ENCODE measurements around the gene DIAPH1. TPM values are rescaled to one million over a fixed set of nuclear protein-coding genes. Genes with fewer than 3 reads are reported as not detected.
A peak's percentile ranks its signal among the peaks of the same experiment; 100 is the strongest.

Gene DIAPH1
- total RNA-seq, 1 donor from 2014 or later = 118 TPM

DNA sequence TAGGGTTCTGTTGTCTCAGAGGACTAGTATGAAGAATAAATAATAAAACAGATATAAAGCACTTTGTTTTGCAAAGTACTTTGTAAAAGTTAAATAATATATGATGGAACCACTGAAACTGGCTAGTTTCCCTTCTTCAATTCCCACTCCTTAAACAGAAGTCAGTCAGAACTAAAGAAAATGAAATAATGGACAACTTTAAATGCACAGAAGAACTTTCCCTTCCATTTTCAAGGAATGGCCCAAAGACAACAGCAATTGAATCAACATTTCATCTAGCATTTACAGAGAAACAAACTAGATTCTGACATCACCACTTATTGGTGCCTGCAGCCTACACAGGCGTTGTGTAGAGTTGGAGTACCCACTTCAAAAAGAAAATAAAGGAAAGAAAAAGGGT is 16.2 kb downstream of the DIAPH1 start:
- Histone ChIP-seq H3K4me1 (peaks cover 92% of the 10 kb centered on the region), H3K4me3 (no peak overlapping the region), H3K27ac (peak overlapping the region; percentile 81), H3K9me3 (no peaks in the 10 kb centered on the region), H3K27me3 (ENCODE audit: low read depth) (no peaks in the 10 kb centered on the region), H3K36me3 (no peaks in the 10 kb centered on the region)
- DNase-seq (no peak), ATAC-seq (no peak)
- intact Hi-C loops (cut with DNase I) = no loop called here
- TF ChIP-seq, protein P1, sequence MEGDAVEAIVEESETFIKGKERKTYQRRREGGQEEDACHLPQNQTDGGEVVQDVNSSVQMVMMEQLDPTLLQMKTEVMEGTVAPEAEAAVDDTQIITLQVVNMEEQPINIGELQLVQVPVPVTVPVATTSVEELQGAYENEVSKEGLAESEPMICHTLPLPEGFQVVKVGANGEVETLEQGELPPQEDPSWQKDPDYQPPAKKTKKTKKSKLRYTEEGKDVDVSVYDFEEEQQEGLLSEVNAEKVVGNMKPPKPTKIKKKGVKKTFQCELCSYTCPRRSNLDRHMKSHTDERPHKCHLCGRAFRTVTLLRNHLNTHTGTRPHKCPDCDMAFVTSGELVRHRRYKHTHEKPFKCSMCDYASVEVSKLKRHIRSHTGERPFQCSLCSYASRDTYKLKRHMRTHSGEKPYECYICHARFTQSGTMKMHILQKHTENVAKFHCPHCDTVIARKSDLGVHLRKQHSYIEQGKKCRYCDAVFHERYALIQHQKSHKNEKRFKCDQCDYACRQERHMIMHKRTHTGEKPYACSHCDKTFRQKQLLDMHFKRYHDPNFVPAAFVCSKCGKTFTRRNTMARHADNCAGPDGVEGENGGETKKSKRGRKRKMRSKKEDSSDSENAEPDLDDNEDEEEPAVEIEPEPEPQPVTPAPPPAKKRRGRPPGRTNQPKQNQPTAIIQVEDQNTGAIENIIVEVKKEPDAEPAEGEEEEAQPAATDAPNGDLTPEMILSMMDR (IDR thresholded peaks at IDR 0.05) = no peak

DNA sequence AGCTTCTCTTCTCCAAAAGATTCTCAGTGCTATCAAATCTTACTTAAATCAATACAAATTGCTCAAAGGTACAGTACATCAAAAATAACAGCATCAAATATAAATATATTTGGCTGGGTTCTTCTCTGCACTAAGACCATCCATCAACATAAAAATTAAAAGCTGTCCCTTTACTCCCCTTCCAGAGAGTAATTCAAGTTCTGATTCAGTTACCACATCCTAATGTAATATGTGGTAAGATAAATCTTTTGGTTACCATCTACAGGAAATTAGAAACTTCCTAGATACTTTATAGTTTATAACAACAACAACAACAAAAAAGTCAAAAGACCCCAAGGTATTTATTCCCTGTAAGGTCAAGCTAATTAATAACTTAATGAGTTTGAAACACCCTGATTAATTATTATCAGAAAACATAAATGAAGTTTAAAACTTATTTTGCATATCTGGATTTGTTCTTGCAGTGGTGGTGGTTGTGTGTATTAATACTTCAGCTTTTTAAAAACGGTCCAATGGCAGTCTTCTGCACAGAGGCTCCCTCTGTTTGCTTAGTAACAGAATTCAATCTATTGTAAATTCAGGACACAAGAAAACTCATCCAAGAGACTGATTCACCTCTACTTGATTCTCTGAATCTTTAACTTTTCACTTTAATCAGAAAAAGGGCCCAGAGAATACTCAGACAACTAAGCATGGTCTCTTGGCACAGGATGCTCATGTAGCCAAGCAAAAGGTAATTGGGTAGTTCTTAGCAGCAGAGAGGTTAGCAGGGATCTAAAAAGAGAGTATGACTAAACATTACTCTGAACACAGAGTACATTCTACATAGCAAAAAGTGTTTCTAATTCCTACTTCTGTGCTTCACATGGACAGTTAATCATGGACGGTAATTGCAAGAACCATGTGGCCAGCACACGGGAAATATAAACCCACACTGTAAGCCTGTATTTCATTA is 20.1 kb downstream of the DIAPH1 start:
- Histone ChIP-seq H3K27ac (peak overlapping the region; percentile 31), H3K4me1 (peaks cover 62% of the 10 kb centered on the region), H3K36me3 (peaks cover 11% of the 10 kb centered on the region), H3K27me3 (ENCODE audit: low read depth) (no peaks in the 10 kb centered on the region), H3K4me3 (no peak overlapping the region), H3K9me3 (no peaks in the 10 kb centered on the region)
- DNase-seq (no peak), ATAC-seq (peak in 1 of 2 donors; percentile 47)
- TF ChIP-seq, protein P1 (IDR thresholded peaks at IDR 0.05) = no peak
- intact Hi-C loops (cut with DNase I) = no loop called here

DNA sequence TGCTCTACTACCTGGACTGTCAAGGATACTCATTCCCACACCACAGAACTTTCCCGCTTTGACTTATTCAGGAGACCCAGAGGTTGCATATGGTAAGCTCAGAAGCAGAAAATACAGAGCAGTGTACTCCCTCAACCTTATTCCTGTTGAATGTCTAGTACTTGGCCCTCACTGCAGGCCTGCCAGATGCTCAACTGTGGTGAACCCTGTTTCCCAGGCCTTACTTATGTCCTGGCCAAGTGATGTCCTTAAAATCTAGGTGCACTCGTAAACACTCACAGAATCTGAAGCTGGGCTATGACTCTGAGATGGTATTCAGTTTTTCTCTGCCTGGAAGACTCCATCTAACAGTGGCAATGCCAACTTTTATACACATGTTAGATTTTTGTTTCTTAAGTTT is 21.0 kb downstream of the DIAPH1 start:
- intact Hi-C loops (cut with DNase I) = no loop called here
- H3K4me1 ChIP-seq = peaks cover 59% of the 10 kb centered on the region
- no peaks in the 10 kb centered on the region for H3K9me3 ChIP-seq
- no peak overlapping the region for H3K4me3 ChIP-seq
- DNase-seq (no peak), ATAC-seq (no peak)
- no peaks in the 10 kb centered on the region for H3K27me3 ChIP-seq (ENCODE audit: low read depth)
- H3K36me3 ChIP-seq = peaks cover 17% of the 10 kb centered on the region
- TF ChIP-seq, protein P1 (IDR thresholded peaks at IDR 0.05) = no peak
- no peak overlapping the region for H3K27ac ChIP-seq

DNA sequence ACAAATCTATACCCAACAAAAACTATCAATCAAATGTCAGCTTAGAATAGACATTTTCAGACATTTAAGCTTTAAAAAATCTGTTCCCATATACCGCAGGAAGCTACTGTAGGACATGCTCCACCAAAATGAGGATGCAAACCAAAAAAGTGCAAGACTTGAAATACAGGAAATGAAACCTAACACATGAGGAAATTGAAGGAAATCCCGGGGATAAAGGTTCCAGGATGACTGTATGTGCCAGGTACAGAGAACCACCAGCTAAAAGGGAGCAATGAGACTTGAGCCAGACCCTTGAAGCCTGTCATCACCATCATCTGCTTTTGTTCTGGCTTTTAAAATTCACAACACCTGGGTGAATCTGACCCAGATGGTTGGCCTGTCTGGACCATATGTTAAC is 21.4 kb downstream of the DIAPH1 start:
- Histone ChIP-seq H3K36me3 (peaks cover 17% of the 10 kb centered on the region), H3K27me3 (ENCODE audit: low read depth) (no peaks in the 10 kb centered on the region), H3K4me1 (peaks cover 59% of the 10 kb centered on the region), H3K27ac (no peak overlapping the region), H3K4me3 (no peak overlapping the region), H3K9me3 (no peaks in the 10 kb centered on the region)
- intact Hi-C loops (cut with DNase I) = no loop called here
- TF ChIP-seq, protein P1 (IDR thresholded peaks at IDR 0.05) = no peak
- ATAC-seq = peak in 1 of 2 donors; percentile 23
- no peak for DNase-seq

DNA sequence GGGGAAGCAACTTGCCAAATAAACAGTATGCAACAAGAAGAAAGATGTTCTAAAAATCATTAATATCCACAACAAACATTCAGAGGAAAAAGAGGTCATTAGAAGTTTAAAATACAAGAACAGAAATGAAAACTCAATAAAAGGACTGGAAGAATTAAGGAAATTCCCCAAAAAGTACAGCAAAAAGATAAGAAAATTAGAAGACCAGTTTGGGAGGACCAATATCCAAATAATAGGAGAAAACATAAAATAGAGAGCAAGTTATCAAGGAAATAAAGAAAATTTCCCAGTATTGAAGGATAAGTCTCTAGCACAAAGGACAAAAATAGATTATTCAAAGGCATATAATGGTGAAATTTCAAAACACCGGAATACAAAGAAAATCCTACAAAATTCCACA is 21.9 kb downstream of the DIAPH1 start:
- no peak overlapping the region for H3K4me3 ChIP-seq
- intact Hi-C loops (cut with DNase I) = no loop called here
- no peaks in the 10 kb centered on the region for H3K9me3 ChIP-seq
- ATAC-seq = no peak
- H3K36me3 ChIP-seq = peaks cover 17% of the 10 kb centered on the region
- H3K4me1 ChIP-seq = peaks cover 56% of the 10 kb centered on the region
- no peak for DNase-seq
- TF ChIP-seq, protein P1 (IDR thresholded peaks at IDR 0.05) = no peak
- no peak overlapping the region for H3K27ac ChIP-seq
- no peaks in the 10 kb centered on the region for H3K27me3 ChIP-seq (ENCODE audit: low read depth)

Data from lower lobe of right lung (tissue), 2 donors.